ENCODE measurements around the gene RFFL.

- TF ChIP-seq, protein P1, sequence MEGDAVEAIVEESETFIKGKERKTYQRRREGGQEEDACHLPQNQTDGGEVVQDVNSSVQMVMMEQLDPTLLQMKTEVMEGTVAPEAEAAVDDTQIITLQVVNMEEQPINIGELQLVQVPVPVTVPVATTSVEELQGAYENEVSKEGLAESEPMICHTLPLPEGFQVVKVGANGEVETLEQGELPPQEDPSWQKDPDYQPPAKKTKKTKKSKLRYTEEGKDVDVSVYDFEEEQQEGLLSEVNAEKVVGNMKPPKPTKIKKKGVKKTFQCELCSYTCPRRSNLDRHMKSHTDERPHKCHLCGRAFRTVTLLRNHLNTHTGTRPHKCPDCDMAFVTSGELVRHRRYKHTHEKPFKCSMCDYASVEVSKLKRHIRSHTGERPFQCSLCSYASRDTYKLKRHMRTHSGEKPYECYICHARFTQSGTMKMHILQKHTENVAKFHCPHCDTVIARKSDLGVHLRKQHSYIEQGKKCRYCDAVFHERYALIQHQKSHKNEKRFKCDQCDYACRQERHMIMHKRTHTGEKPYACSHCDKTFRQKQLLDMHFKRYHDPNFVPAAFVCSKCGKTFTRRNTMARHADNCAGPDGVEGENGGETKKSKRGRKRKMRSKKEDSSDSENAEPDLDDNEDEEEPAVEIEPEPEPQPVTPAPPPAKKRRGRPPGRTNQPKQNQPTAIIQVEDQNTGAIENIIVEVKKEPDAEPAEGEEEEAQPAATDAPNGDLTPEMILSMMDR (conservative IDR thresholded peaks at IDR 0.05 in 1 of 2, IDR thresholded peaks at IDR 0.05 in 1 of 2; ENCODE audit: extremely low read depth in 1 of 2, insufficient read depth in 1 of 2, low read depth in 1 of 2, low read length in 2 of 2), result no peak
- TF ChIP-seq EZH2 (IDR thresholded peaks at IDR 0.05; ENCODE audit: borderline replicate concordance, low read length), result no peak
Measured at GRCh38 chr17:35079547-35080423, 16.3 kb upstream of the RFFL start.
